Measurements from ENCODE around the gene GMEB2. TPM values are rescaled to one million over a fixed set of nuclear protein-coding genes. Genes with fewer than 3 reads are reported as not detected.

GMEB2 gene
- polyA plus RNA-seq, 1 of the 3 experiments (the other 2 are of a cell fraction): 6.5 TPM

Other genes with a start within 250 kb of the GMEB2 start
- gene KCNQ2, start 154.4 kb downstream of the GMEB2 start, polyA plus RNA-seq (2012; rRNA removed): 3.9 and 8.3 TPM in 2 replicates
- 9.2 and 16.5 TPM in 2 replicates for gene EEF1A2, start 128.0 kb downstream of the GMEB2 start, polyA plus RNA-seq (2012; rRNA removed)
- gene PPDPF, start 106.3 kb downstream of the GMEB2 start, polyA plus RNA-seq (2012; rRNA removed): 20.0 and 71.4 TPM in 2 replicates
- 0.07 and 0.13 TPM in 2 replicates for gene PTK6, start 89.7 kb downstream of the GMEB2 start, polyA plus RNA-seq (2012; rRNA removed)
- gene SRMS, start 79.4 kb downstream of the GMEB2 start, polyA plus RNA-seq (2012; rRNA removed): not detected in 2 replicates
- 4.5 and 5.5 TPM in 2 replicates for gene FNDC11, start 72.9 kb downstream of the GMEB2 start, polyA plus RNA-seq (2012; rRNA removed)
- gene HELZ2, start 52.9 kb downstream of the GMEB2 start, polyA plus RNA-seq (2012; rRNA removed): 5.5 and 7.6 TPM in 2 replicates
- gene STMN3, start 26.3 kb upstream of the GMEB2 start, polyA plus RNA-seq (2012; rRNA removed): 89.8 and 111 TPM in 2 replicates
- gene RTEL1, start 31.2 kb upstream of the GMEB2 start, polyA plus RNA-seq (2012; rRNA removed): 9.9 and 12.9 TPM in 2 replicates
- gene TNFRSF6B, start 69.6 kb upstream of the GMEB2 start, polyA plus RNA-seq (2012; rRNA removed): 8.2 and 9.4 TPM in 2 replicates
- 65.4 and 72.8 TPM in 2 replicates for gene ARFRP1, start 80.9 kb upstream of the GMEB2 start, polyA plus RNA-seq (2012; rRNA removed)
- 33.7 and 36.8 TPM in 2 replicates for gene ZGPAT, start 80.9 kb upstream of the GMEB2 start, polyA plus RNA-seq (2012; rRNA removed)
- 10.9 and 12.3 TPM in 2 replicates for gene LIME1, start 109.6 kb upstream of the GMEB2 start, polyA plus RNA-seq (2012; rRNA removed)
- 75.5 and 90.9 TPM in 2 replicates for gene SLC2A4RG, start 112.7 kb upstream of the GMEB2 start, polyA plus RNA-seq (2012; rRNA removed)
- 0.11 and 0.15 TPM in 2 replicates for gene ZBTB46, start 204.2 kb upstream of the GMEB2 start, polyA plus RNA-seq (2012; rRNA removed)
- not detected in 2 replicates for gene ABHD16B, start 234.4 kb upstream of the GMEB2 start, polyA plus RNA-seq (2012; rRNA removed)
- 137 and 161 TPM in 2 replicates for gene TPD52L2, start 238.2 kb upstream of the GMEB2 start, polyA plus RNA-seq (2012; rRNA removed)